Germinal center (tissue), 1 donor: Measurements from ENCODE around the gene ADAP1.
"Not testable (repeated sequence)": the region's sequence is repeated elsewhere in the genome, so short reads cannot be mapped to it uniquely, and the experiment has no call there.

Experiments
- DNase-seq: peaks from one replicate; pipeline ENCODE4 v3.0.0; 2012; ENCODE audit warnings: mixed read lengths, low spot score

ADAP1 gene

GRCh38 chr7:880450-880849, 74.0 kb downstream of the ADAP1 start:
- no peak for DNase-seq

GRCh38 chr7:879706-880105, 74.8 kb downstream of the ADAP1 start:
- no peak for DNase-seq

GRCh38 chr7:879093-879492, 75.4 kb downstream of the ADAP1 start:
- no peak for DNase-seq

- peak; percentile 14 for DNase-seq
Measured at GRCh38 chr7:877312-878232, 76.9 kb downstream of the ADAP1 start.

- no peak for DNase-seq
Measured at GRCh38 chr7:876972-877311, 77.5 kb downstream of the ADAP1 start.

- peak; percentile 88 for DNase-seq
Measured at GRCh38 chr7:876077-876971, 78.2 kb downstream of the ADAP1 start, which contains the start of gene GET4. GET4 (plus strand) TSS chr7:876554; CDS start chr7:876646, 92 bp downstream.

GRCh38 chr7:875476-876076, 78.9 kb downstream of the ADAP1 start:
- no peak for DNase-seq

GRCh38 chr7:875051-875450, 79.4 kb downstream of the ADAP1 start:
- no peak for DNase-seq

GRCh38 chr7:874031-874749, 80.3 kb downstream of the ADAP1 start:
- DNase-seq = no peak

GRCh38 chr7:873367-874002, 81.0 kb downstream of the ADAP1 start:
- DNase-seq = peak; percentile 81

GRCh38 chr7:872685-873084, 81.8 kb downstream of the ADAP1 start:
- DNase-seq = not testable (repeated sequence)

- no peak for DNase-seq
Measured at GRCh38 chr7:871900-872537, 82.5 kb downstream of the ADAP1 start.

GRCh38 chr7:869348-869747, 85.1 kb downstream of the ADAP1 start:
- no peak for DNase-seq

- no peak for DNase-seq
Measured at GRCh38 chr7:868189-868486, 86.3 kb downstream of the ADAP1 start.

GRCh38 chr7:867406-868188, 86.9 kb downstream of the ADAP1 start:
- DNase-seq = no peak

GRCh38 chr7:867001-867405, 87.5 kb downstream of the ADAP1 start:
- DNase-seq = no peak

GRCh38 chr7:865921-866320, 88.6 kb downstream of the ADAP1 start:
- no peak for DNase-seq

- DNase-seq = no peak
Measured at GRCh38 chr7:863106-863505, 91.4 kb downstream of the ADAP1 start.

- no peak for DNase-seq
Measured at GRCh38 chr7:862157-862556, 92.3 kb downstream of the ADAP1 start.

GRCh38 chr7:861222-861621, 93.3 kb downstream of the ADAP1 start:
- DNase-seq = no peak
